WERI-Rb-1 (cell line): ENCODE data around the gene SHISA9.

ENCODE experiments used
- DNase-seq: peaks from one replicate; pipeline ENCODE4 v3.0.0-alpha.2; 2020
- H3K27ac ChIP-seq: fragments of 250-450 bp; sonication (Bioruptor Pico); 2 replicates; pipeline ENCODE4 v1.5.1; 2020; ENCODE audit warnings: mild to moderate bottlenecking, moderate library complexity
- H3K27me3 ChIP-seq: fragments of 250-450 bp; sonication (Bioruptor Pico); 2 replicates; pipeline ENCODE4 v1.5.1; 2021; ENCODE audit warnings: mild to moderate bottlenecking, low read depth, moderate library complexity; ENCODE audit not compliant: insufficient read depth, severe bottlenecking
- H3K36me3 ChIP-seq: fragments of 250-450 bp; sonication (Bioruptor Pico); 2 replicates; pipeline ENCODE4 v1.5.1; 2020; ENCODE audit warnings: mild to moderate bottlenecking, moderate library complexity
- H3K4me3 ChIP-seq: 2 replicates; pipeline ENCODE4 v1.5.1; 2011; ENCODE audit warnings: low read depth, mild to moderate bottlenecking, control low read depth, low read length
- H3K9me3 ChIP-seq: fragments of 250-450 bp; sonication (Bioruptor Pico); 2 replicates; pipeline ENCODE4 v1.5.1; 2021; ENCODE audit warnings: mild to moderate bottlenecking, moderate library complexity; ENCODE audit not compliant: severe bottlenecking
- TF ChIP-seq, protein P1 (sequence below): IDR thresholded peaks from 2 replicates; pipeline ENCODE4 v1.5.1; 2011; ENCODE audit warnings: low read depth, mild to moderate bottlenecking, control low read depth, inconsistent platforms, low read length

The SHISA9 gene

DNA sequence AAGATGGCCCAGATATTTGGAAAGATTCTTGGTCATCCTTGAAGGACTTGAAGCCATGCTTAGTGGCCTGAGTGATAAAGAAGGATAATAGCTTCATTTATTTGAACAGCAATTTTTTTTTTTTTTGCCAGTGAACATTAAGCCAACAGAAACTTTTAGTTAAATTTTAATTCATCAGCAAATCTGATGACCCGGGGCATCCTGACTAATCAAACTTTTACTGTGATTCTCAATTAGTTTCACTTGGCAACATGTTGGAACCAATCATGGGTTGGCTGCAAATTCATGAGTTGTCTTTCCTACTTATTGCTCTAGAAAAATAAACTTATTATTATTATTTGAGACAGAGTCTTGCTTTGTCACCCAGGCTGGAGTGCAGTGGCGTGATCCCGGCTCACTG, 74.4 kb downstream of the SHISA9 start:
- H3K27me3 ChIP-seq: no peaks in the 10 kb centered on the region
- H3K27ac ChIP-seq: no peak overlapping the region
- no peak overlapping the region for H3K4me3 ChIP-seq
- TF ChIP-seq, protein P1, sequence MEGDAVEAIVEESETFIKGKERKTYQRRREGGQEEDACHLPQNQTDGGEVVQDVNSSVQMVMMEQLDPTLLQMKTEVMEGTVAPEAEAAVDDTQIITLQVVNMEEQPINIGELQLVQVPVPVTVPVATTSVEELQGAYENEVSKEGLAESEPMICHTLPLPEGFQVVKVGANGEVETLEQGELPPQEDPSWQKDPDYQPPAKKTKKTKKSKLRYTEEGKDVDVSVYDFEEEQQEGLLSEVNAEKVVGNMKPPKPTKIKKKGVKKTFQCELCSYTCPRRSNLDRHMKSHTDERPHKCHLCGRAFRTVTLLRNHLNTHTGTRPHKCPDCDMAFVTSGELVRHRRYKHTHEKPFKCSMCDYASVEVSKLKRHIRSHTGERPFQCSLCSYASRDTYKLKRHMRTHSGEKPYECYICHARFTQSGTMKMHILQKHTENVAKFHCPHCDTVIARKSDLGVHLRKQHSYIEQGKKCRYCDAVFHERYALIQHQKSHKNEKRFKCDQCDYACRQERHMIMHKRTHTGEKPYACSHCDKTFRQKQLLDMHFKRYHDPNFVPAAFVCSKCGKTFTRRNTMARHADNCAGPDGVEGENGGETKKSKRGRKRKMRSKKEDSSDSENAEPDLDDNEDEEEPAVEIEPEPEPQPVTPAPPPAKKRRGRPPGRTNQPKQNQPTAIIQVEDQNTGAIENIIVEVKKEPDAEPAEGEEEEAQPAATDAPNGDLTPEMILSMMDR: no peak
- no peaks in the 10 kb centered on the region for H3K36me3 ChIP-seq
- DNase-seq: no peak
- no peaks in the 10 kb centered on the region for H3K9me3 ChIP-seq

DNA sequence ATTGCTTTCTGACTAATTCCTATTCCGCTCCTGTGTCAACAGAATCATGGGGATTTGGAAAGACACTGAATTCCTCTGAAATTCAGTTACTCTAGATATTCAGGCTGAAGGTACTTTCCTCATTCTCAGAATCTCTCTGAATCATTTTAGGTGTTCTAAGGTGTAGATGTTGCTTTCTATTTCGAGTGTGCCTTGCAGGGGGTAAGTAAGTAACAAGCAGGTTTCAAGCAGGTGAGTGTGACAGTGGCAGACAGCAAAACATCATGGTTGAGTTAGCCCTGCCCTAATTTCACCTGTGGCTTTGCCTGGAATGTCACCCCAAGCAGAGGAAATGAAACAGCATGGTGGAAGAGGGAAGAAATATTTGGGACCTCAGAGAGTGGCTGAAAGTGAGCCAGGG, 75.1 kb downstream of the SHISA9 start:
- TF ChIP-seq, protein P1: no peak

DNA sequence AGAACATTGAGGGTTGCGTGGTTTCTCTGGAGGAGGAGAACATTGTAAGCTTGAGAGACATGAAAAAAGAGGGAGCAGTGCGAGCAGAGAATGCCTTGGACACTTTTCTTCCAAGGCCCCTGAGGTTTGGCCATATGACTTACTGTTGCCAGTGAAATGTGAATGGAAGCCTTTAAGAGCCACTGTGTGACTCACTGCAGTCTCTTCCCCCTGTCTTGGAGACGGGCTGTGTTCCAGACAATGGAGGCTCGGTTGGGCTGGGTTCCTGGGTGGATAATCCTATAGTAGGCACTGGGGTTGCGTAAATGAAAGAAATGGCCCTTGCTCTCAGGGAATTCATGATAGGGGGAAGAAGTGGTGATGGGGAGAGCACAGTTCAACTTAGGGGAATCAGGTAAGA, 75.5 kb downstream of the SHISA9 start:
- H3K27me3 ChIP-seq: no peaks in the 10 kb centered on the region

More for the DNA sequence above, 75.1 kb downstream of the SHISA9 start:
- Histone ChIP-seq H3K27me3 (no peaks in the 10 kb centered on the region), H3K9me3 (peaks cover 4% of the 10 kb centered on the region), H3K4me3 (no peak overlapping the region), H3K27ac (no peak overlapping the region), H3K36me3 (no peaks in the 10 kb centered on the region)
- no peak for DNase-seq

DNA sequence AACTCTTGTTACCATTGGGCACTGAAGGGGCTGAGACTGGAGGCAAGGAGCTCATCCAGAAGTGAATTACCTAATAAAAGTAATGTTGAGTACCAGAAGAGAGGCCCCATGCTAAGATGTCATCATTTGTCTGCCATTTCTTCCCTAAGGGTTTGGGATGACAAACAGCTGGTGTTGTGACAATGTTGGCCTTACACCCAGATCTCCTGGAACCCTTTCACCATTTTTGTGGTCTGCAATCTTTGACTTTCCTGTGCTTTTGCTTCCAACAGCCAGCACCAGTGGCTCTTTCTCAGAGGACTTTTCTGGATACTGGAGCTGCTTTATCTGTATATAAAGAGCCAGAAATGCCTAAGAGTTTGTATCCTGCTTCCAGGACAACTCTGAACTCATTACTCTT, 84.1 kb downstream of the SHISA9 start:
- no peaks in the 10 kb centered on the region for H3K36me3 ChIP-seq
- TF ChIP-seq, protein P1: no peak
- H3K27ac ChIP-seq: no peak overlapping the region
- H3K27me3 ChIP-seq: no peaks in the 10 kb centered on the region
- no peak for DNase-seq
- H3K4me3 ChIP-seq: no peak overlapping the region
- H3K9me3 ChIP-seq: peaks cover 8% of the 10 kb centered on the region

More for the DNA sequence above, 75.5 kb downstream of the SHISA9 start:
- Histone ChIP-seq H3K9me3 (peaks cover 4% of the 10 kb centered on the region), H3K36me3 (no peaks in the 10 kb centered on the region), H3K4me3 (no peak overlapping the region), H3K27ac (no peak overlapping the region)
- TF ChIP-seq, protein P1: no peak
- no peak for DNase-seq

DNA sequence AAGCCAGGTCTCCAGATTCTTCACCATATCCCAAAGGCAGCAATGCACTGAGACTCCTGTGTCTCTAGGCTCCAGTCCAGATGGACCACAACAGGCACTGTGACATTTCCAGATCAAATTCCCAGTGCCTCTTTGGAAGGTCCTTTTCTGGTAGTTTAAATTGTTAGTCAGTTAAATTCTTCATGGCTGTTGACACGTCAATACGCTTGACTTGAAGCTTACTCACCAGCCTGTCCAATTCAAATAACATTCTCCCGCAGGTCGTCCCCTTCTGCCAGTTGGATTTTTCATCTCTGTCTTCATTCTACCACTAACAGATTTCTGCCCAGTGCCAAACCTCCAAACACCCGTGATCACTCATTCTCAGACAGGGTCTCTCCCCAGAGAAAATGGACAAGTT, 86.7 kb downstream of the SHISA9 start:
- no peak for DNase-seq
- Histone ChIP-seq H3K9me3 (peaks cover 4% of the 10 kb centered on the region), H3K36me3 (no peaks in the 10 kb centered on the region), H3K4me3 (no peak overlapping the region), H3K27me3 (no peaks in the 10 kb centered on the region), H3K27ac (no peak overlapping the region)
- TF ChIP-seq, protein P1: no peak

DNA sequence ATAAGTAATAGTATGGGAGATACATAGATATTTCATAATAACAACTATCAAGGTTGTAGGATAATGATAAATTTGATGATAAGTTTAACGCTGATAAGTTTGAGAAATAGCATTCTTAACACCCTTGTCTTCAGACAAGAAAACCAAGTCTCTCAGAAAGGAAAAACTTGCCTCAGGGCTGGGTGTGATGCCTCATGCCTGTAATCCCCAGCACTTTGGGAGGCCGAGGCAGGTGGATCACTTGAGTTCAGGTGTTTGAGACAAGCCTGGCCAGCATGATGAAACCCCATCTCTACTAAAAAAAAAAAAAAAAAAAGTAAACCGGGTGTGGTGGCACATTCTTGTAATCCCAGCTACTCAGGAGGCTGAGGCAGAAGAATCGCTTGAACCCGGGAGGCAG, 90.7 kb downstream of the SHISA9 start:
- no peak for DNase-seq
- TF ChIP-seq, protein P1: no peak
- no peaks in the 10 kb centered on the region for H3K36me3 ChIP-seq
- H3K27me3 ChIP-seq: no peaks in the 10 kb centered on the region
- no peaks in the 10 kb centered on the region for H3K9me3 ChIP-seq
- no peak overlapping the region for H3K4me3 ChIP-seq
- no peak overlapping the region for H3K27ac ChIP-seq
